Dendritic cell treated with granulocyte-macrophage colony-stimulating factor and Interleukin-4, amounts not matched to agents 40 ng/mL and 50 ng/mL, for 4 days (primary cell): Measurements from ENCODE around the gene WBP1.
"Not testable (repeated sequence)": the region's sequence is repeated elsewhere in the genome, so short reads cannot be mapped to it uniquely, and the experiment has no call there.

ENCODE experiments used
- H3K27ac Mint-ChIP-seq: one replicate; pipeline ENCODE4 v1.8.0; 2022; ENCODE audit warnings: mild to moderate bottlenecking, mixed read lengths
- H3K27me3 Mint-ChIP-seq: one replicate; pipeline ENCODE4 v1.8.0; 2022; ENCODE audit warnings: mild to moderate bottlenecking, mixed read lengths
- H3K36me3 Mint-ChIP-seq: one replicate; pipeline ENCODE4 v1.8.0; 2022; ENCODE audit warnings: low read depth, mixed read lengths
- H3K4me1 Mint-ChIP-seq: one replicate; pipeline ENCODE4 v1.8.0; 2022; ENCODE audit warnings: low read depth, mixed read lengths
- H3K4me3 Mint-ChIP-seq: one replicate; pipeline ENCODE4 v1.8.0; 2022; ENCODE audit warnings: mild to moderate bottlenecking, moderate library complexity, mixed read lengths
- H3K9me3 Mint-ChIP-seq: one replicate; pipeline ENCODE4 v1.8.0; 2022; ENCODE audit warnings: mixed read lengths
- intact Hi-C: fragments of 100-400 bp; cut with micrococcal nuclease; formaldehyde crosslinking; loops from one replicate; pipeline ENCODE4 v1.15.0; 2022

Gene WBP1

DNA sequence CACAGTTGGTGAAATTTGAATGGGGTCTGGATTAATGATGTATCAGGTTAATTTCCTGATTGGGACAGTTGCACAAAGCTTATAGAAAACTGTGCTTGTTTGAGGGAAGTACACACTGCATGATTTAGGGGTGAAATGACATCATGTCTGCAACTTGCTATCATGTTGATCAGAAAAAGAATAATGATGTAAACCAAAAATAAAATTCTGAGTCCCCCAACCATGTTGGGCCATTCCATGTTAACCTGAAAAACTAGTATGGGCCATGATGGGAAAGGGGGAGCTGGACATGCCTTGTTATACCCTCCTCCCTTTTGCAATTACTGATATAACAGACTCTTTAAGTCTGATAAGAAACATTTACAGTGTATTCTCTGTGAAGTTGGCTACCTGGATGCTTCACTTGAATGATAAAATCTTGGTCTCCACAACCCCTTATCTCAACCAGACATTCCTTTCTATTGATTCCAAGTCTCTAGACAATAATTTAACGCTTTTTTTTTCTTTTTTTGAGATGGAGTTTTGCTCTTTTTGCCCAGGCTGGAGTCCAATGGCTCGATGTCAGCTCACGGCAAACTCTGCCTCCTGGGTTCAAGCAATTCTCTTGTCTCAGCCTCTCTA is 7.6 kb upstream of the WBP1 start:
- H3K4me1 Mint-ChIP-seq = peaks cover 20% of the 10 kb centered on the region
- peaks cover 14% of the 10 kb centered on the region for H3K27me3 Mint-ChIP-seq
- no peaks in the 10 kb centered on the region for H3K9me3 Mint-ChIP-seq
- no peak overlapping the region for H3K27ac Mint-ChIP-seq
- H3K4me3 Mint-ChIP-seq = no peak overlapping the region
- intact Hi-C loops = no loop called here
- H3K36me3 Mint-ChIP-seq = peaks cover 10% of the 10 kb centered on the region

GRCh38 chr2:74454654-74455511 is 3.4 kb upstream of the WBP1 start, which contains the start of gene INO80B:
Gene INO80B (plus strand): TSS chr2:74455087. CDS start chr2:74455117, 30 bp downstream.
- Mint-ChIP-seq H3K27ac (peak within 1 kb of the TSS; percentile 89), H3K4me3 (peak within 1 kb of the TSS; percentile 95), H3K36me3 (peaks cover 44% of the 10 kb centered on the region), H3K9me3 (no peaks in the 10 kb centered on the region), H3K4me1 (peaks cover 55% of the 10 kb centered on the region), H3K27me3 (peaks cover 6% of the 10 kb centered on the region)
- intact Hi-C loops = loop anchor here (1.0 to 2.0 kb wide), 5 partner anchors 14 to 74 kb away; partner anchors contain the start of genes AUP1, C2orf81, HTRA2 and PCGF1

GRCh38 chr2:74457129-74457548 is 1.1 kb upstream of the WBP1 start:
- Mint-ChIP-seq H3K4me1 (peaks cover 62% of the 10 kb centered on the region), H3K27me3 (no peaks in the 10 kb centered on the region), H3K27ac (peak overlapping the region; percentile 94), H3K9me3 (no peaks in the 10 kb centered on the region), H3K36me3 (peaks cover 63% of the 10 kb centered on the region), H3K4me3 (peak overlapping the region; percentile 85)
- intact Hi-C loops = no loop called here

DNA sequence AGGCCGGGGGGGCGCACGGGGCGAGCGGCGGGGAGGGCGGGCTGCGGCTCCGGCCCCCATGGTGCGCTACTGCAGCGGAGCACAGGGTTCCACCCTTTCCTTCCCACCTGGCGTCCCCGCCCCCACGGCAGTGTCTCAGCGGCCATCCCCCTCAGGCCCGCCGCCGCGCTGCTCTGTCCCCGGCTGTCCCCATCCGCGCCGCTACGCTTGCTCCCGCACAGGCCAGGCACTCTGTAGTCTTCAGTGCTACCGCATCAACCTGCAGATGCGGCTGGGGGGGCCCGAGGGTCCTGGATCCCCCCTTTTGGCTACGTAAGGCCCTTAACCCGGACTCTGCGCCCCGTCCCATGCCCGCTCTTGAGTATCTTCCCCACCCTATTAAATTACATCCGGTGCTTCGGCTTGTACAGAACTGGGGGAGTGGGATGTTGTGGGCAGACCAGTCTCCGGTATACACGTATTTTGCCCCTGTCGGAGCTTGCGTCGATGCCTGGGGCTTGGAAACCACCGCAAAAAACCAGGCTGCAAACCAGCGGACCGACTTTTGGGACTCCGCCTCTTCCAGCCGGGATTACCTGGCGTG is 598 bp upstream of the WBP1 start:
- H3K27ac Mint-ChIP-seq = peak overlapping the region; percentile 94
- peaks cover 68% of the 10 kb centered on the region for H3K36me3 Mint-ChIP-seq
- peak overlapping the region; percentile 85 for H3K4me3 Mint-ChIP-seq
- H3K4me1 Mint-ChIP-seq = peaks cover 57% of the 10 kb centered on the region
- no peaks in the 10 kb centered on the region for H3K27me3 Mint-ChIP-seq
- intact Hi-C loops = loop anchor here (1.0 kb wide), 1 partner anchor 15 kb away; the partner anchor contains the start of gene MRPL53
- no peaks in the 10 kb centered on the region for H3K9me3 Mint-ChIP-seq

DNA sequence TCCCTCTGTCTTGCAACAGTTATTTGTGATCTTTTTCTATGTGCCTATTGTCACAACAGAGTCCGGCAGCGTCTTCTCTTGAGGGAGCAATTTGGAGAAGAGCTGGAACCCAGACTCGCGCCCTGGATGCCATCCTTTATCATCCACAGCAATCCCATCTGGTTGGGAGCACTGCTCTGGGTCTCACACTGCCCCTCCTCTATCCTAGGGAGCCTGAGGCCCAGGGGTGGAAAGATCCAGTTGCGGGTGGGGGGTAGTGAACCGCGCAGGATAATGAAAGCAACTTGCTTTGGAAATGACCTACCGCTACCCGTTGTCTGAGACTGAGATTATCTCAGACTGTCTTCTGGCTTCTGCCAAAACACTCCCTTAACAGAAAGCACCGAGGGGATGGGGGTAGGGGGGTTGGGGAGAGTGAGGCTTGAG is 713 bp downstream of the WBP1 start:
- H3K36me3 Mint-ChIP-seq = peaks cover 75% of the 10 kb centered on the region
- H3K27ac Mint-ChIP-seq = peak overlapping the region; percentile 94
- peaks cover 66% of the 10 kb centered on the region for H3K4me1 Mint-ChIP-seq
- no peaks in the 10 kb centered on the region for H3K27me3 Mint-ChIP-seq
- intact Hi-C loops = loop anchor here (1.0 kb wide), 1 partner anchor 13 kb away; the partner anchor contains the start of gene MRPL53
- no peaks in the 10 kb centered on the region for H3K9me3 Mint-ChIP-seq
- H3K4me3 Mint-ChIP-seq = peak overlapping the region; percentile 85

- Mint-ChIP-seq H3K27ac (peak overlapping the region; percentile 41), H3K36me3 (peaks cover 78% of the 10 kb centered on the region), H3K4me1 (peaks cover 68% of the 10 kb centered on the region), H3K4me3 (peak overlapping the region; percentile 35)
- H3K9me3 Mint-ChIP-seq, H3K27me3 Mint-ChIP-seq, intact Hi-C loops: not testable (repeated sequence)
These were observed 1.4 kb downstream of the WBP1 start for GRCh38 chr2:74459503-74460118.

DNA sequence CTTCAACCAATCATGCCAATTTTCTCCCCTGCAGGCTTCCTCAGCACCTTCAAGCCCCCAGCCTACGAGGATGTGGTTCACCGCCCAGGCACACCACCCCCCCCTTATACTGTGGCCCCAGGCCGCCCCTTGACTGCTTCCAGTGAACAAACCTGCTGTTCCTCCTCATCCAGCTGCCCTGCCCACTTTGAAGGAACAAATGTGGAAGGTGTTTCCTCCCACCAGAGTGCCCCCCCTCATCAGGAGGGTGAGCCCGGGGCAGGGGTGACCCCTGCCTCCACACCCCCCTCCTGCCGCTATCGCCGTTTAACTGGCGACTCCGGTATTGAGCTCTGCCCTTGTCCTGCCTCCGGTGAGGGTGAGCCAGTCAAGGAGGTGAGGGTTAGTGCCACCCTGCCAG is 1.9 kb downstream of the WBP1 start:
- Mint-ChIP-seq H3K4me1 (peaks cover 65% of the 10 kb centered on the region), H3K36me3 (peaks cover 79% of the 10 kb centered on the region), H3K27ac (peak overlapping the region; percentile 41)
- intact Hi-C loops, H3K4me3 Mint-ChIP-seq, H3K9me3 Mint-ChIP-seq, H3K27me3 Mint-ChIP-seq: not testable (repeated sequence)

DNA sequence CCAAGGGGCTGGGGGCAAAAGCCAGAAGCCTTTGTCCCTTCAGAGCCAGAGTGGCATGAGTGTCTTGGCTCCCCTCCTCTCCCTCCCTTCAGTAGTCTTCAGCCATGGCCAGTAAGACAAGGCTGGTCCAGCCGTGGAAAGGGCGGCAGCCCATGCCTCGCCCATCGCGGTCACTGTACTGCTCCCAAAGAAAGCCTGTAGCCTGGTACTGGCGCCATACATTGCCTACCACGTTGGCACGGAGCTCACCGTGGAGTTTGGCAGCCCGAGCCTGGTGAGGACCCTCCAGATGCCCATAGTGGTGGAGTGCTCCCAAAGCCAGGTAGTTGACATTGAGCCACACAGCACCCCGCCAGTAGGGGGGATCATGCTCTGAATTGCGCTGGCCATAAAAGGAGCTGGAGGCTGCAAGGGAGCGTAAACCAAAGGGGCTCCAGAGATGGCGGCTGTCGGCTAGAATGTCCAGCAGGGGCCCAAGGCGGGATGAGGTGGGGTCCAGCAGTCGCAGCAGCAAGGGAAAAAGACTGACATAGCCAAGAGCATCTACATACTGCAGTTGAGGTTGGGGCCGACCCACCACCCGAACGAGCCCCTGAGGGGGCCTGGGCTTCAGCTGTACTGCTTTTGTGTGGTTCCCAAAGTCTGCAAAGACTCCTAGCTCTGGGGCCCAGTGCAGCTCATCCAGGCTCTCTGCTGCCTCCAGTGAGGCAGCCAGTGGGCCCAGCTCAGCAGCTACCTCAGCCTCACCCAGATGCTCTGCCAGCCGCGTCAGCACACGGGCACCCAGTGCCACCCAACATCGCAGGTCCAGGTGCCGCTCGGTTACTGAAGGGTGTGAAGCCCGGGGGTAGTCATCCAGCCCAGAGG is 3.2 kb downstream of the WBP1 start:
- Mint-ChIP-seq H3K9me3 (no peaks in the 10 kb centered on the region), H3K27me3 (no peaks in the 10 kb centered on the region), H3K27ac (no peak overlapping the region), H3K4me1 (peaks cover 52% of the 10 kb centered on the region), H3K36me3 (peaks cover 71% of the 10 kb centered on the region), H3K4me3 (no peak overlapping the region)
- intact Hi-C loops = no loop called here

DNA sequence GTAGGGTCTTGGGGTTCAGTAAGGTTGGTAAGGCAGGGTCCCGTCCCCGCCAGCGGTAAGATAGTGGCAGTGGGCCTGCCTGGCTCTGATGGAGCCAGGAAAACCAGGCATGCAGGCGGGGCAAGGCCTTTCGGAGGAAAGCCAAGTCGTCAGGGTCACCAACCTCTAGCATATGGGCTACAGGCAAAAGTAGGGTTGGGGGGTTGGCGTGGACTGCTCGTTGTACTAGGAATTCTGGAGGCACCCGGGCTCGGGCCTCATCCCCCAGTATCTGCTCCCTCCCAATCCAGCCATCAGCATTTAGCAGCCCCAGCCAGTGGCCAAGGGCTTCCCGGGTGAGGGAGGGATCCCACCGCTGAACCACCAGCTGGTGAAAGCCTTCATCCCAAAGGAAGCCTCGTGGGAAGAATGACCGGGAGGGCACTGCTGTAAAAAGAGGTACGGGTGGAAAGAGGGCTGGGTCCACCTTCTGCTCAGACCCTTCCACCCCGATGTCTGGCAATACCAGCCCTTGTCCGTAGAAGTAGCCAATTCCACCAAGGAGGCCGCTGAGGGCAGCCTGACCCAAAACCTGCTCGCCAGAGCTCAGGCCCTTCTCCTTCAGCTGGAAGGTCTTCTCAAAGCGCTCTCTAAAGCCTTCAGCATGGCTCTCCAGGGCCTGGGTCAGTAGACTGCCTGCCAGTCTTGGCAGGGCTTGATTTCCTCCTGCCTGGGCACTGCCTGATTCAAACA is 4.0 kb downstream of the WBP1 start:
- H3K4me1 Mint-ChIP-seq = peaks cover 44% of the 10 kb centered on the region
- intact Hi-C loops = no loop called here
- H3K36me3 Mint-ChIP-seq = peaks cover 63% of the 10 kb centered on the region
- H3K27me3 Mint-ChIP-seq = no peaks in the 10 kb centered on the region
- no peak overlapping the region for H3K4me3 Mint-ChIP-seq
- no peak overlapping the region for H3K27ac Mint-ChIP-seq
- no peaks in the 10 kb centered on the region for H3K9me3 Mint-ChIP-seq

GRCh38 chr2:74462786-74463105 is 4.5 kb downstream of the WBP1 start:
- no peaks in the 10 kb centered on the region for H3K27me3 Mint-ChIP-seq
- no peak overlapping the region for H3K4me3 Mint-ChIP-seq
- H3K27ac Mint-ChIP-seq = no peak overlapping the region
- intact Hi-C loops = no loop called here
- peaks cover 39% of the 10 kb centered on the region for H3K4me1 Mint-ChIP-seq
- H3K36me3 Mint-ChIP-seq = peaks cover 58% of the 10 kb centered on the region
- no peaks in the 10 kb centered on the region for H3K9me3 Mint-ChIP-seq

- intact Hi-C loops = no loop called here
- peak overlapping the region; percentile 98 for H3K4me3 Mint-ChIP-seq
- H3K36me3 Mint-ChIP-seq = peaks cover 48% of the 10 kb centered on the region
- no peaks in the 10 kb centered on the region for H3K9me3 Mint-ChIP-seq
- H3K27ac Mint-ChIP-seq = peak overlapping the region; percentile 98
- H3K4me1 Mint-ChIP-seq = peaks cover 29% of the 10 kb centered on the region
- no peaks in the 10 kb centered on the region for H3K27me3 Mint-ChIP-seq
These were observed 6.2 kb downstream of the WBP1 start for GRCh38 chr2:74464406-74464805.

DNA sequence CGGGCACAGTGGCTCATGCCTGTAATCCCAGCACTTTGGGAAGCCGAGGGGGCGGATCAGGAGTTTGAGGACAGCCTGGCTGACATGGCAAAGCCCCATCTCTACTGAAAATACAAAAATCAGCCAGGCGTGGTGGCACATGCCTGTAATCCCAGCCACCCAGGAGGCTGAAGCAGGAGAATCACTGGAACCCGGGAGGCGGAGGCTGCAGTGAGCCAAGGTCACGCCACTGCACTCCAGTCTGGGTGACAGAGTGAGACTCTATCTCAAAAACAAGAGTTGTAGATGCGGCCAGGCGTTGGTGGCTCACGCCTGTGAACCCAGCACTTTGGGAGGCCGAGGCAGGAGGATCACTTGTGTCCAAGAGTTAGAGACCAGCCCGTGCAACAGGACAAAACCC is 12.5 kb downstream of the WBP1 start:
- not testable (repeated sequence) for H3K9me3 Mint-ChIP-seq

More for the DNA sequence above, 12.5 kb downstream of the WBP1 start:
- H3K27me3 Mint-ChIP-seq, H3K4me3 Mint-ChIP-seq, intact Hi-C loops: not testable (repeated sequence)
- Mint-ChIP-seq H3K27ac (peak overlapping the region; percentile 97), H3K36me3 (peaks cover 41% of the 10 kb centered on the region), H3K4me1 (peaks cover 29% of the 10 kb centered on the region)
